Prostate gland (tissue), 2 donors: ENCODE data around the gene BABAM2.

Experiments used
- POLR2A ChIP-seq: fragments of 450-650 bp; IDR thresholded peaks from one replicate; pipeline ENCODE4 v1.6.1; 2016; ENCODE audit warnings: antibody characterized with exemption, mild to moderate bottlenecking
- POLR2AphosphoS5 ChIP-seq: sonication (generic); formaldehyde crosslinking; IDR thresholded peaks from one replicate; pipeline ENCODE4 v1.6.1; 2017; ENCODE audit warnings: antibody characterized with exemption
- TF ChIP-seq, protein P1 (sequence below), 4 experiments: fragments of 200-600 bp in 2 of 4; fragments of 450-650 bp in 2 of 4; sonication (generic) in 2 of 4; IDR thresholded peaks; 1 replicate in 3 of 4; 2 replicates in 1 of 4; pipeline ENCODE4 v1.5.1; 2016 to 2019; ENCODE audit warnings: antibody characterized with exemption in 4 of 4, mild to moderate bottlenecking in 2 of 4, moderate library complexity in 2 of 4

DNA sequence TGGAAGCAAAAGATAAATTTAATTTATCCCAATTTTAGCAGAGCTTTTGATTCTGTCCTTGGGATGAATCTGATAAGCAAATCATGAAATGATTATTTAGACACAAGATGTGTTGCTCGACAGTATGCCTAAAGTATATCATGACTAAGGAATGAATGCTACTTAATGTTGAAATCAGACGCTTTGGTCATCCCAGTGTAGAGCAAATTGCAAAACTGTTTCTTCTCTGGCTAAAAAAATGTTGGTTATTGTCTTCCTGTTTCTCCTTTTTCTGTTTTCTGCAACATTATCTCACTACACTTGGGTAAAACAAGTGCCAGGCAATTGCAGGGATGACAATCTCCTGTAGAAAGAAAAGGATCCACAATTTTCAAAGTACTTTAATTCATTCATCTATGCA lies 66.4 kb downstream of the BABAM2 start:
- TF ChIP-seq, protein P1, sequence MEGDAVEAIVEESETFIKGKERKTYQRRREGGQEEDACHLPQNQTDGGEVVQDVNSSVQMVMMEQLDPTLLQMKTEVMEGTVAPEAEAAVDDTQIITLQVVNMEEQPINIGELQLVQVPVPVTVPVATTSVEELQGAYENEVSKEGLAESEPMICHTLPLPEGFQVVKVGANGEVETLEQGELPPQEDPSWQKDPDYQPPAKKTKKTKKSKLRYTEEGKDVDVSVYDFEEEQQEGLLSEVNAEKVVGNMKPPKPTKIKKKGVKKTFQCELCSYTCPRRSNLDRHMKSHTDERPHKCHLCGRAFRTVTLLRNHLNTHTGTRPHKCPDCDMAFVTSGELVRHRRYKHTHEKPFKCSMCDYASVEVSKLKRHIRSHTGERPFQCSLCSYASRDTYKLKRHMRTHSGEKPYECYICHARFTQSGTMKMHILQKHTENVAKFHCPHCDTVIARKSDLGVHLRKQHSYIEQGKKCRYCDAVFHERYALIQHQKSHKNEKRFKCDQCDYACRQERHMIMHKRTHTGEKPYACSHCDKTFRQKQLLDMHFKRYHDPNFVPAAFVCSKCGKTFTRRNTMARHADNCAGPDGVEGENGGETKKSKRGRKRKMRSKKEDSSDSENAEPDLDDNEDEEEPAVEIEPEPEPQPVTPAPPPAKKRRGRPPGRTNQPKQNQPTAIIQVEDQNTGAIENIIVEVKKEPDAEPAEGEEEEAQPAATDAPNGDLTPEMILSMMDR (IDR thresholded peaks at IDR 0.05) = no peak
- TF ChIP-seq POLR2AphosphoS5 = no peak
- no peak for TF ChIP-seq POLR2A
